ENCODE results near the gene LRR1.
"Not testable (repeated sequence)": the region's sequence is repeated elsewhere in the genome, so short reads cannot be mapped to it uniquely, and the experiment has no call there.

LRR1 gene

DNA sequence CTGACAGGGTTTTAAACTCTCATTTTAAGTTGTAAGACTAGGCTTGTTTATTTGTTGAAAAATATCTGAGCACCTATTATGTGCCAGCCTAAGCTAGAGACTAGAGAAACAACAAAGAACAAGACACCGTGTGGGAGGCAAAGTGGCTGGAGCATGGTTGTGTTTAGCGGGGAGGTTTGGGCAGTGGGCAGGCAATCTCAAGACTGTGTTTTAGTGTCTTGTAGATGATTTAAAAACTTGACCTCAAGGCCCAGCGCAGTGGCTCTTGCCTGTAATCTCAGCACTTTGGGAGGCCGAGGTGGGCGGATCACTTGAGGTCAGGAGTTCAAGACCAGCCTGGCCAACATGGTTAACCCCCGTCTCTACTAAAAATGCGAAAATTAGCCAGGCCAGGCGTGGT is 13.9 kb downstream of the LRR1 start:
- TF ChIP-seq, protein P1, sequence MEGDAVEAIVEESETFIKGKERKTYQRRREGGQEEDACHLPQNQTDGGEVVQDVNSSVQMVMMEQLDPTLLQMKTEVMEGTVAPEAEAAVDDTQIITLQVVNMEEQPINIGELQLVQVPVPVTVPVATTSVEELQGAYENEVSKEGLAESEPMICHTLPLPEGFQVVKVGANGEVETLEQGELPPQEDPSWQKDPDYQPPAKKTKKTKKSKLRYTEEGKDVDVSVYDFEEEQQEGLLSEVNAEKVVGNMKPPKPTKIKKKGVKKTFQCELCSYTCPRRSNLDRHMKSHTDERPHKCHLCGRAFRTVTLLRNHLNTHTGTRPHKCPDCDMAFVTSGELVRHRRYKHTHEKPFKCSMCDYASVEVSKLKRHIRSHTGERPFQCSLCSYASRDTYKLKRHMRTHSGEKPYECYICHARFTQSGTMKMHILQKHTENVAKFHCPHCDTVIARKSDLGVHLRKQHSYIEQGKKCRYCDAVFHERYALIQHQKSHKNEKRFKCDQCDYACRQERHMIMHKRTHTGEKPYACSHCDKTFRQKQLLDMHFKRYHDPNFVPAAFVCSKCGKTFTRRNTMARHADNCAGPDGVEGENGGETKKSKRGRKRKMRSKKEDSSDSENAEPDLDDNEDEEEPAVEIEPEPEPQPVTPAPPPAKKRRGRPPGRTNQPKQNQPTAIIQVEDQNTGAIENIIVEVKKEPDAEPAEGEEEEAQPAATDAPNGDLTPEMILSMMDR (conservative IDR thresholded peaks at IDR 0.05; ENCODE audit: low read depth, low read length) = no peak
- H3K4me3 ChIP-seq (ENCODE audit: low read length) = no peak overlapping the region
- no peak for DNase-seq (ENCODE audit: low read depth)

DNA sequence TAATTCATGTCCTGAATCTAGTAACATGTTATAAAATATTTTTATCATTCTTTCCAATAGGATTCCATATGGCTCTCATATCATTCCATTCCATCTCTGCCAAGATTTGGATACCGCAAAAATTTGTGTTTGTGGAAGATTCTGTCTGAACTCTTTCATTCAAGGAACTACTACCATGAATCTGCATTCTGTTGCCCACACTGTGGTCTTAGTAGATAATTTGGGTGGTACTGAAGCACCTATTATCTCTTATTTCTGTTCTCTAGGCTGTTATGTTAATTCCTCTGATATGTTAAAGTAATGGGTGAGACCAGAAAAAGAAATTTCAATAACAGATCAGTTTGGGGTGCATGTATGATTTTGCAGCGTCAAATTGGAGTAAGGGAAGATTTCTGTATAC is 15.5 kb downstream of the LRR1 start:
- TF ChIP-seq, protein P1 (conservative IDR thresholded peaks at IDR 0.05; ENCODE audit: low read depth, low read length) = no peak
- no peak for DNase-seq (ENCODE audit: low read depth)
- H3K4me3 ChIP-seq (ENCODE audit: low read length) = no peak overlapping the region

DNA sequence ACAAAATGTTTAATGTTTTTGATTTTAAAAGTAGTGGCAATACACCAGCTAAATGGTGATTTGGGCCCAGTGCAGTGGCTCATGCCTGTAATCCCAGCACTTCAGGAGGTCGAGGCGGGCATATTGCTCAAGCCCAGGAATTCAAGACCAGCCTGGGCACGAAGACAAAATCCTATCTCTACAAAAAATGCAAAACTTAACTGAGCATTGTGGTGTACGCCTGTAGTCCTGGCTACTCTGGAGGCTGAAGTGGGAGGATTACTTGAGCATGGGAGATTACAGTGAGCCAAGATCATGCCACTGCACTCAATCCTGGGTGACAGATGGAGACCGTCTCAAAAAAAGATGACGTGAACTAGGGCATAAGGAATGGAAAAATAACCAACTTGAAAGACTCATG is 17.0 kb downstream of the LRR1 start:
- DNase-seq (ENCODE audit: low read depth) = no peak
- H3K4me3 ChIP-seq (ENCODE audit: low read length) = no peak overlapping the region
- TF ChIP-seq, protein P1 (conservative IDR thresholded peaks at IDR 0.05; ENCODE audit: low read depth, low read length) = no peak

DNA sequence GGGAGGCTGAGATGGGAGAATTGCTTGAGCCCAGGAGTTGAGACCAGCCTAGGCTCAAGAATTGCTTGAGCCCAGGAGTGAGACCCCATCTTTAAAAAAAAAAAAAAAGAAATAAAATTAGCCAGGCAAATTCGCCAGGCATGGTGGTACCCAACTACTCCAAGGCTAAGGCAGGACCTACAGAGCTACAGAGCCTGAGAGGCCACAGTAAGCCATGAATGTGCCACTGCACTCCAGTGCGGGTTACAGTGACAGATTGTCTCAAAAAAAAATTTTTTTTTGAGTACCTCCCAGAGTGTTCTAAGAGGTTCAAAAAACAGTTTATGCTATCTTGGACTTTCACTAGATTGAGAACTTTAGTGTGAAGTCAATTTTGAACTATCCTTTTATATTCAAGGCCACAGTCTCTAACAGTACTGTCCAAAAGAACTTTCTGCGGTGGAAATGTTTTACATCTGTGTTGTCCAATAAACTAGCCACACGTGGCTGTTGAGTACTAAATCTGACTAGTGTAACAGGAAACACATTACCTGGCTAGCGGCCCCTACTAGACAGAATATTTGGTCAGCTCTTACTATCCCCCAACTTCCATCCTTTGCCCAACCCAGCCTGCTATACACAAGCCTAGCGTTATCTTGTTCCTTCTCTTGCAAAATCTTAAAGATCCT is 19.2 kb downstream of the LRR1 start:
- H3K4me3 ChIP-seq (ENCODE audit: low read length) = no peak overlapping the region
- TF ChIP-seq, protein P1 (conservative IDR thresholded peaks at IDR 0.05; ENCODE audit: low read depth, low read length) = no peak
- DNase-seq (ENCODE audit: low read depth) = no peak

DNA sequence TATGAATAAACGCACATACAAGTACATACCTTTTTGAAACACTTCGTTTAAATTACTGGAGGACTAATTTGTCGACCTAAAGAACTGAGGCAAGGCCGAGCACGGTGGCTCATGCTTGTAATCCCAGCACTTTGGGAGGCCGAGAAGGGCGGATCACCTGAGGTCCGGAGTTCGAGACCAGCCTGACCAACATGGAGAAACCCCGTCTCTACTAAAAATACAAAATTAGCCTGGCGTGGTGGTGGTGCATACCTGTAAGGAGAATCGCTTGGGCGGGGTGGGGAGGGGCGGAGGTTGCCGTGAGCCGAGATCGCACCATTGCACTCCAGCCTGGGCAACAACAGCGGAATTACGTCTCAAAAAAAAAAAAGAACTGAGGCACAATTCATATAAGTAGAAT is 20.5 kb downstream of the LRR1 start:
- not testable (repeated sequence) for DNase-seq (ENCODE audit: low read depth)
- peak overlapping the region; percentile 98 for H3K4me3 ChIP-seq (ENCODE audit: low read length)

DNA sequence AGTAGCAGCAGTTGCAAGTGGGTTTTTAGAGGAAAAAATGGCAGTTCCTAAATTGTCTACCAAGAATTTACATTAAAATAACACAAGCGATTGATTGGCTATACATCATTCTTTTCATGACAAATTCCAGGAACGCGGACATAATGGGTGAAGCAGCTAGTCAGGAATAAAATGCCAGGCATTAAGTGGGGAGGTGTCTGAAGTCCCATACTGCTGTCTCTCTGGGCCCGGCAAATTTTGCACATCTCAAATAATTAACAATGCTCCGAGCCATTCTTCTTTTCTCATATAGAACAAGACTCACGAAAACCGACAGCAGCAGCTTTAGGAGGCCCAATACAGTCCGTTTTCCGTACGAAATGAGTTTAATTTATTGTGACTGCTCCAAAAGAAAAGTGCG is 21.0 kb downstream of the LRR1 start:
- peak overlapping the region; percentile 98 for H3K4me3 ChIP-seq (ENCODE audit: low read length)
- TF ChIP-seq, protein P1 (conservative IDR thresholded peaks at IDR 0.05; ENCODE audit: low read depth, low read length) = no peak
- no peak for DNase-seq (ENCODE audit: low read depth)

DNA sequence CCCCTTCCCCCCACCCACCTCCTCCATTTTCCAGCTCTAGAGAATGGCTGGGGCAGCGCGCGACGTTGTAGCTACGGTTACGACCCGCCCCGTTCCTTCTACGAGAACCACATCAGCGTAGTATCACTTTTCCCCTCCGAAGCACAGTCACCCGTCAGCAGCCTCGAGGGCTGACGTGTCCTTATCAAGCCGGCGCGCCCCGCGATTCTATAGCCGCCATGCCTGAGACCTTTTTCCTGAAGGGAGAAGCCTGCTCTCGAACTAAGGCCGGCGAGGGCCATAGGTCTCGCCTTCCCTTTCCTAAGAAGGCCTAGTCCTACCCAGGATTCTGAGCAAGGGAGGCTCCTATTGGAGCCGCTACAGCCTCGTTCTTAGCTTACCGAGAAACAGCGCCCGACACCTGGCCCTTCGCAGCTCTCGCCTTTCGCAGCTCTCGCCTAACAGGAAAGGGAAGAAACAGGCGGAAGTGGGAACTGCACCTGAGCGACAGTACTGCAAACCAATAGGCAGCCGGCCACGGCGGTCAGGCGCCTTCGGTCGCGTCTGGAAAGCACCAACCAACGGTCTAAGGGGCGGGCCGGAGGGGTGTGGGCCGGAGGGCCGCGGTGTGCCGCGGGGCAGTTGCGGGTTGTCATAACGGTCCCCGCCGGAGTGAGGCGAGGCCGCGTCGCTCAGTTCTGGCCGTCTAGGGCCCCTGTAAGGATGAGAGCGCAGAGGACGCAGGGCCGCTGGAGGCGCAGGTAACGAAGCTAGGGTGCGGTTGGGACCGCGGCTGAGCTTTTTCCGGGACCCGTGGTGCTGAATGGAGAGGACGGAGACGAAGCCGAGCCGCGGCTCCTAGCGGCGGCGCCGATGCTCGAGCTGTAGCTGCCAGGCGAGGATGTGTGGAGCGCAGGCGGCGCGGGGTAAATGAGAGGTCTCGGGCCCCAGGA is 21.7 kb downstream of the LRR1 start, which contains the start of the genes MGAT2 and RPL36AL:
Gene MGAT2 (plus strand): TSS at position 618 of the 932 bp plus-strand sequence. CDS start 470 bp downstream, outside the sequence.
Gene RPL36AL (minus strand): TSS at position 445 of the 932 bp plus-strand sequence. CDS start 1,522 bp downstream, outside the sequence.
- peak; percentile 97 for DNase-seq (ENCODE audit: low read depth)
- peak within 1 kb of the TSS; percentile 98 for H3K4me3 ChIP-seq (ENCODE audit: low read length)
- TF ChIP-seq, protein P1 (conservative IDR thresholded peaks at IDR 0.05; ENCODE audit: low read depth, low read length) = peak; percentile 32
